HL-60/S4 treated with retinoic acid at 250 ng/mL for 4 days and 3 days (cell line): ENCODE results near the gene RHO.

Experiments used
- in situ Hi-C: fragments of 300-500 bp; cut with MboI; formaldehyde crosslinking; loops from 2 replicates; pipeline ENCODE4 v1.7.0; 2022; ENCODE audit warnings: low sequenced_read_pairs

The RHO gene

GRCh38 chr3:129575233-129575996 lies 47.0 kb downstream of the RHO start:
- in situ Hi-C loops: no loop called here

GRCh38 chr3:129575997-129576384 lies 47.6 kb downstream of the RHO start:
- in situ Hi-C loops: no loop called here

GRCh38 chr3:129576514-129577352 lies 48.3 kb downstream of the RHO start:
- in situ Hi-C loops: no loop called here

GRCh38 chr3:129577366-129577765 lies 48.9 kb downstream of the RHO start:
- in situ Hi-C loops: no loop called here

- in situ Hi-C loops: no loop called here
These were observed 49.7 kb downstream of the RHO start for GRCh38 chr3:129577925-129578786.

GRCh38 chr3:129579991-129580390 lies 51.6 kb downstream of the RHO start:
- in situ Hi-C loops: no loop called here

GRCh38 chr3:129581623-129582022 lies 53.2 kb downstream of the RHO start:
- in situ Hi-C loops: no loop called here

- in situ Hi-C loops: no loop called here
These were observed 54.4 kb downstream of the RHO start for GRCh38 chr3:129582799-129583198.

GRCh38 chr3:129583289-129583688 lies 54.9 kb downstream of the RHO start:
- in situ Hi-C loops: no loop called here

GRCh38 chr3:129584631-129585030 lies 56.2 kb downstream of the RHO start:
- in situ Hi-C loops: no loop called here
